HG02610 (cell line): Measurements from ENCODE around the gene MYO16.
"Not testable (repeated sequence)": the region's sequence is repeated elsewhere in the genome, so short reads cannot be mapped to it uniquely, and the experiment has no call there.

Experiments used
- ATAC-seq: cut with Tn5 transposase; IDR thresholded peaks from one replicate; pipeline ENCODE4 v1.9.1; 2021; ENCODE audit warnings: mild to moderate bottlenecking, moderate library complexity; ENCODE audit not compliant: unreplicated experiment

The MYO16 gene

DNA sequence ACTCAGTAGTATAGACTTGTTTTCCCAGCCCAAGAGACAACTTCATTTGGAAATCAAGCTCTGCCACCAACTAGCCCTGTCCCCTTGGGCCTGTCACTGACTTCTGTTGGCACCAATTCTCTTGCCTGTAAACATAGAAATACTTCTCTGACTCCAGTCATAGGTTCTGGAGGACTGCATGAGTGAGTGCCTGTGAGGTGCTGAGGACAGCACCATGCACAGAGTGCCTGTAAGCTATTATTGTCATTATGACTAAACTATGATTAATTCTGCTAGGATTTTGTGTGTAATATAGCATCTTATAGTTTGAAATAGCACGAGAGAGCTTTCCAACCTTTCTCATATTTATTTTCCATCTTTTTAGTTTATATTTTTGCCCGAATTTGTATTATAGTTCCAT, 247.9 kb downstream of the MYO16 start:
- ATAC-seq = no peak

DNA sequence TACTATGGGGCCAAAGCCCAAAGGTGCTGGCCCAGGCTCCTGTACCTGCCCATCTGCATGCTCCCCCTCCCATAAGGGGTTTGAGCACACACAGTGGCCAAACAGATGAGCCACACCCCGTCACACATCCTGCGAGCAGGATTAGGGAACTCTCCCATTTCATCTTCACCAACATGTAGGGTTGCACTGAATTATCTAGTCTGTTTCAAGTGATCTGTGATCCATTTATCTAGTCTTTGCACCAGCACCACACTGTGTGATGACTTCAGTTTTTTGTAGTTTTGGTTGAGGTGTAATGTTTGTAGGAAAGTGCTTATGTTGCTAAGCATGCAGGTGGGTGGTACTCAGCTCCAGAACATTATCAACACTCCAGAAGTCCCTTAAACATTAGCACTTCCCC, 249.3 kb downstream of the MYO16 start:
- no peak for ATAC-seq

DNA sequence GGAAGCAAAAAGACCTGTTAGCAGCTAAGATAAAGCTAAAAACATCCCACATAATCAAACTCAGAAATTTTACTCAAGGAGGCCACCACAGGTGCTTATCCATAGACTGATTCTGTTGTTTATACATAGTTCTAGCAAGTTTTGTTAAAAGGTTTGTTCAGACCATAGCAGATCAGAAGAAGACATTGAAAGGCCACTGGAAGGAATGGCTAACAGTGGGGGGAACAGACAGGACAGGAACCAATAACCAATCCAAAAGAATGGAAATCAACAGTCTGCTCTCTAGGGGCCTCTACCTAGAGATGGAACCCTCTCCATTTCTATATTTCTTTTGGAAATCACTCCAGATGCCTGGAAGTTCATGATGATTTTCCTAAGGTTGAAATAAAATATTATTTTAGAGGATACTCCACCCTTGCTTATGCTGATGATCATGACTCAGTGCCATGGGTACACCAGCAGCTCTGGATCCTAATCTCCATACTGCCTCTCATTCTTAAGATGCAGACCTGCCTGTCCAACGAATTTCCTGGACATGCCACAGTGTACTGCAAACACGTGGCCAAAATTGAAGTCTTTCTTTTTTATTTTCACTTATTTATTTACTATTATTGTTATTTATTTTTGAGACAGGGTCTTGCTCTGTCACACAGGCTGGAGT, 260.0 kb downstream of the MYO16 start:
- no peak for ATAC-seq

DNA sequence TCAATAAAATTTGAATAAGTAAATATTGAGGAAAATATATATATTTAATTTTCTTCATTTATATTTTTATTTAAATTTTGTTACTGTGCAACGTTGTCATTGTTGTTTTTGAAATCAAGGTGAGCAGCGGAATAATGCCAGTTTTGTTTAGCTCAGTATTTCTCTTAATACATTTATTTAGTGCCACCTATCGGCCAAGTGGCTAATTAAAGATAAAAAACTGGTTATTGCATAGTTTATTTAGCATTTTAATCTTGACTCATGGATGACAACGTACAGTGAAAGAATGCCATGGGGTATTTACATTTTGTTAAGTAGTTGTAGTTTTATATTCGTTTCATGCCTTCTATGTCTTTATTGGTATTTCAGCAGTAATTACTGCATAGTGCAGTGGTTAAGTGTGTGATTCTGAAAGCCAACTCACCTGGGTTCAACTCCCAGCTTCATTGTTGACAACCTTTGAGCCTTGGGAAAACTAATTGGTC, 265.9 kb downstream of the MYO16 start:
- ATAC-seq = no peak

DNA sequence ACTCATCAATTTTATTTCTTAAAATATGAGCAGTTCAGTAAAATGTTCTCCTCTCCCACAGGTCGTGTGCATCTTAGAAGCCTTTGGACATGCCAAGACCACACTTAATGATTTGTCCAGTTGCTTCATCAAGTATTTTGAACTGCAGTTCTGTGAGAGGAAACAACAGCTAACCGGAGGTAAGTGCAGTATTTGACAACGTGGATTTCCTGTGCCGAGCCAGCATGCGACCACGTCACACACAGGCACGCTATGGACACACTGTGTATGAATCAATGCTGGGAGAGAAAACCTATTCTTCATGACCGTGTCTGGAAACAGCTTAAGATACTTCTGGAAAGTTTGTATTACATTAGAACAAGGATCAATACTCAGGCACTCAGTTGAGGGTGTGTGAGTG, 268.5 kb downstream of the MYO16 start:
- no peak for ATAC-seq

DNA sequence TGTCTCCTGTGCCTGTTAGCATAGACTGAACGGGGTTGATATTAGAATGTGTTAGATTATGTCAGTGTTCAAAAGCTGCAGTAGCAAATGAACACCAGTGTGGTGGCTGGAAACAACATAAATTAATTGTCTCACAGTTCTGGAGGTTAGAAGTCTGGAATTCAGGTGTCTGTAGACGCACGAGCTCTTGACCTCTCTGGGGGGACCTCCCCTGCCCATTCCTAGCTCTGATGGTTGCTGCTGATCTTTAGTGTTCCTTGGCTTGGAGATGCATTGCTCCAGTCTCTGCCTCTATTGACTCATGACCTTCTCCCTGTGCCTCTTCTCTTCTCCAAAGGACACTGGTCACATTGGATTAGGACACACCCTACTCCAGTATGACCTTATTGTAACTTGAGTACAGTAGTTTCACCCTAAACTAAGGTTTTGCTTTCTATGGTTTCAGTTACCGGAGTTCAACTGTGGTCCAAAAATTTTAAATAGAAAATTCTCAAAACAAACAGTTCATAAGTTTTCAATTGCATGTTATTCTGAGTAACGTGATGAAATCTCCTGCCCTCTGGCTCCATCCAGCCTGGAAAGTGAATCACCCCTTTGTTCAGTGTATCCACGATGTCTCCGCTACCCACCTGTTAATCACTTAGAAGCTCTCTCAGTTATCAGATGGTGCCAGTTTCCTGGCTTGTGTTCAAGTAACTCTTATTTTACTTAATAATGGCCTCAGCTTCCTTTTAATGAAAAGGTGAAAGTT, 273.2 kb downstream of the MYO16 start:
- ATAC-seq = no peak

DNA sequence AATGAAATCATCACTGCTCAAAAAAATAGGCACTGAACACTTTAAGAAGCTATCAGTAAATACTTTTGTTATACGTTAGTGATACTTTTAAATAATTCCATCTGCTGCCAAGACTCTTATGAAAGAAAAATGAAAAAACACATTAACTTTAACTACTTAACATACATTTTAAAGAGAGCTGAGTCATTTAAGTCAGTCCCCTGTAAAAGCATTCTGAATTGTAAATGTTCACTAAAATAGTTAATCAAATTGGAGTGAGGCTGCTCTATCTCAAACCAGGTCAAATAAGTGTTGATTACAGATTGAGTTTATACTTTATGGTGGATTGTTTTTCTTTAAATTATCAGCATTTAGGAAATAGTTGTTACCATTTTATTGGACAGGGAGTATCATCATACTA, 274.2 kb downstream of the MYO16 start:
- no peak for ATAC-seq

DNA sequence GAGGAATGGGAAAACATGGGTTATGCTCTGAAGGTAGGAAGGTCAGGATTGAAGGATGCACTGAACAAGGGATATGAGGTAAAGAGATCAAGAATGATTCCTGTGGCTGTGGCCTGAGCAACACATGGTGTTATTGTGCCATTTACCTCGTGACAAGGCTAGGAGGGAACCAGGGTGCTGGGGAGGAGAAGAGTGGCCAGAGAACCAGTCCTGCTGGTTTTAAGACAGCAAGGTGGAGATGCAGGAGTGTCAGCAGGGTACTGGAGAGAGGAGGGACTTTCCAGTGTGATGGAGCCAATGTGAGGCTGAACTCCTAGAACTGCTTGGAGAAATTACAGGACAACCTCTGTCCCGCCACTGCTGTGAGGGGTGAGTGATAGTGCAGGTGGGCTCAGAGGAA, 282.4 kb downstream of the MYO16 start:
- no peak for ATAC-seq

DNA sequence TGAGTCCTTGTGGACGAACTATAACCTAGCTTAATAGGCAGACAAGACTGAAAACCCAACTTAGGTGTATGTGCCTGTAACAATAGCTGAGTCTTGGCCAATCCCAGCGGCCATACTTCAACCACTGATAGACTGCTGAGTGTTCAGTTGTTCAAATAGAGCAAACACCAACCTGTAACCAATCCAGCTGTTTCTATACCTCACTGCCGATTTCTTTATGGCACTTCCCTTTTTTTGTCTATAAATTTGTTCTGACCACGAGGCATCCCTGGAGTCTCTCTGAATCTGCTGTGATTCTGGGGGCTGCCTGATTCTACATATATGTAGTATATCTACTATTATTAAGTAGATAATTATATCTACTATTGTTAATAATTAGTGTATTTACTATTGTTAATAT, 284.3 kb downstream of the MYO16 start:
- not testable (repeated sequence) for ATAC-seq

DNA sequence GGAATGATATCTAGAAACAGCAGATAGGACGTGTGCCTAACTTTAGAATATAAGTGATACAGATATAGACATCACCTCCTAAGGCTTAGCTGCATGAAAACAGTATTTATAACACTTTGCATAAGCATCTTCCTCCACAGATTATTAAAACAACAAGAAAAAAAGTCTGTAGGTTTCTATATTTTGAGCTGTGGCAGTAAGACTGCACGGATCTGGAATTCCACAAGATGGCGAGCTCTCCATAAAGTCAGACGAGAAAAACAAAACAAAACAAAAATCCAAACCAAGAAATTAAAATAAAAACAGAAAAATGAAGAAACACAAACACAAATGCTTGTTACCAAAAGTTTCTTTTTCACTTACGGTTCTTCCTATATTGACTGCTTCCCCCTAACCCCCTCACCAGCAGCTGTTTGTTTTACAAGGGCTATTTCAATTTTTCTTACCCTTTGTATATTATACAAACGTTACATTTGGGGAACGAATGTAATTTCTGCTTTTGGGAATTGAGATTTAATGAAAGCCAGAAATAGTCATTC, 285.8 kb downstream of the MYO16 start:
- ATAC-seq = no peak

DNA sequence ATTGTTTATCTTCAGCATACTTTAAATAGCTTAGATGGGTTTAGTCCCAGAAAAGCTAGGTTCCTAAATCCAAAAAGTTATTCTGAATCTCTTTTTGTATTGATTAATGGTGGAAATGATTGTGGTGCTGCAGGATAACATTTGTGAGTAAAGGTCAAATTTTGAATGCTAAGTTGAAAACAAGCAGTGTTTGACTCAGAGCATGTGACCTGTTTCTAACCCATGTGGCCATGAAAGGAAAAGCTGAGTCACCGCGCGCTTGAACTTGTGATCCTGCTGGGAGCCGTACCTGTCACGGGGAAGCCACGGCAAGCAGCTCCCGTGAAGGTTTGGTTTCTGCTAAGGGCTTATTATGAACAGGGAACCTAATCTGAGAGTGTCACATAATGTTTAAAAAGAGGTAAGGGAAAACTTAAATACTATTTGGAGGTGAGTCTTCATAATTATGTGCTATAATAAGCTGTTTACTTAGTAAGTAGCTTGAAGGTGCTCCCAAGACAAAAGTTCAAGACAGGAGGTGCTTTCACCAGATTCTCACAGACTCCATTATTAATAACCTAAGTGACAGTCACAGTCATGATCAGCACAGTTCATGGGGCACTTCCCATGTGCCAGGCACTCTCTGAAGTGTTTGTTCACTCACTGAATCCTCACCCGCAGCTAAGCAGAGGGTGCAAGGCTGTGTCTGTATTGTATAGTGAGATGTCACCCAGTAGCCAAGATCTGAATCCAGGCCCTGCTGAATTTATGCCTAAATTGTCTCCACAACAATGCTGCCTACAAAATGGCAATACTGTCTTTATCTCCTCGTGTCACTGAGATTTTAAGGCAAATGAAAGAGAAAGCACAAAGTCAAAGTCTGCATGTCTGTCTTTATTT, 286.5 kb downstream of the MYO16 start:
- ATAC-seq = peak; percentile 97

DNA sequence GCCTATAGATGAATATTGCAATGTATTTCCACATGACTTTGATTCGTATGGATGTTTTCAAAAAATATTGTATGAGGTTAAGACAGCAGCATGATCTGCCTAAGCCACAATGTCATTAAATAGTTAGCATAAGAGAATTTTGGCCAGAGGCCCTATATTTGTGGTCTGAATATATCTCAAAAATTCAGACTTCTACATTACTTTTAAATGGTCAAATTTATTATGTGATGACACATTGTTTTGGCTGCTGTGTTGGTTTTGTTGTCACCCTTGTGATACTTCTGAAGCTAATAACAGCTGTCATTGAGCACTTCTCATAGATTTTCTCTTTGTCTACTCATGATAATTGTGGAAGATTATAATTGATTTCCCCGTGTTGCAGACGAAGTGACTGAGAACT, 288.2 kb downstream of the MYO16 start:
- ATAC-seq = no peak

DNA sequence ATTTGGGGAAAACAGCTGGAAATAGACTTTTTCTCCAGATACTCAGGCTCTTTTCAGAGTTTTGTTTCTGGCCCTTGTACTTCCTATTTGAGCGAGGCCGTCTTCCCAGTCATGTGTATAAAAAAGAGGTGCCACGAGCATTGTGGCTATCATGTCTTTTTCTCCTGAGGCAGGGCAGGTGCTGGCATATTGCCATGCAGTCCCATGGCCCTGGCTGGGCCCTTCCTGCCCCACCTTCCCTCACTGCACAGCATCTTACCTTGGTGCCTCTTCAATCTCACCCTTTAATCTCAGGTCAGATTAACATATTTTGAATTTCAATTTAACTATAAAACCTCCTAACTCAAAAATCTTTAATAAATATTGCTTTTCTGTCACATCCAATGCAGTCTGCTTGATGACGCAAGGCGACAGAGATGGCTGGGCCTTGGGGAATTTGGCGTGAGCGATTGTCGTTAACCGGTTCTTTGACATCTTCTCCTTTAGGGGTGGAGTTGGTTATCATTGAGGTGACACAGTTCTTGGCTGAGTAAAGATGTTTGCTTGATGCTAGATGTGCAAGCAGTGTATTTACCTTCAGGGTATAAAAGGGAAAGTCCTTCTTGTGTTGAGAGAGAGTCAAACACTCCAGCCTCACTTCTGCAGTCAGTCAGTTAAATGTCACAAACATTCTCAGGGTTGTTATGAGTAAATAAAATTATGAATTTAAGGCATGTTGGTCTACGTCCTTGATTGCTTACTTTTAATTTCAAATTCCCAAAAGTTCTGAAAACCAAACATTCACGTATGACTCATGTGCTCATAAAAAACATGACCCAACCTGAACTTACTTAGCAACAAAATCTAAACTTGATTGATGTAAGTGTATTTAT, 289.9 kb downstream of the MYO16 start:
- ATAC-seq = no peak

DNA sequence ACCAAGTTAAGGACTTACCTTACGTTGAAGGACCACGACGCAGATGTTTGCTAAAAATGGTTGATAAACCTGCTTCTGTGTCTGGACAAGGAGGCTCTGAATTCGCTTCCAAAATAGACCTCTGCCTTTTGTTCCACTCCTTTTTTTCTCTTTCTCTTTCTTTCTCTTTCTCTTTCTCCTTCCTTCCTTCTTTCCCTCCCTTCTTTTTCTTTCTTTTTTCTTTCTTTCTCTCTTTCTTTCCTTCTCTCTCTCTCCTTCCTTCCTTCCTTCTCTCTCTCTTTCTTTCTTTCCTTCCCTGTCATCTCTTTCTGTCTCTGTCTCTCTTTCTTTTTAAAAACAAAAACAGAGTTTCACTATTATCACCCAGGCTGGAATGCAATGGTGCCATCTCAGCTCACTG, 290.7 kb downstream of the MYO16 start:
- ATAC-seq = no peak

DNA sequence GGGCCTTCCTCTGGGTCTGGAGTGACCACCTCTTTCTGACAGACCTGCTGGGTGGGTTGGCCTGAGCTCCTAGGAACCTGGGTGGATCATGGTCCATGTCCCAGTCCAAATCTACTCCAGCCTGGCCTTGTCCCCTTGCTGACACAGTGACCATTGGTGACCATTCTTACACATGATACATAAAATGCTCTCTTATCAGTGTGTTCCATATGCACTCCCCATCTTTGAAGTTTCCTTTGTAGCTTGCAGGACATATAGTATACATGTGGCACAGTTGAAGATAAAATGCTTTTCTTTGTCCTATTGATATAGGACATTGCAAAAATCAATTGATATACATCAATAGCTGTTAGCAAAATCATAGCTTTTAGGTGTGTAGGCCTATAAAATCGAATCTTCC, 291.8 kb downstream of the MYO16 start:
- ATAC-seq = no peak

DNA sequence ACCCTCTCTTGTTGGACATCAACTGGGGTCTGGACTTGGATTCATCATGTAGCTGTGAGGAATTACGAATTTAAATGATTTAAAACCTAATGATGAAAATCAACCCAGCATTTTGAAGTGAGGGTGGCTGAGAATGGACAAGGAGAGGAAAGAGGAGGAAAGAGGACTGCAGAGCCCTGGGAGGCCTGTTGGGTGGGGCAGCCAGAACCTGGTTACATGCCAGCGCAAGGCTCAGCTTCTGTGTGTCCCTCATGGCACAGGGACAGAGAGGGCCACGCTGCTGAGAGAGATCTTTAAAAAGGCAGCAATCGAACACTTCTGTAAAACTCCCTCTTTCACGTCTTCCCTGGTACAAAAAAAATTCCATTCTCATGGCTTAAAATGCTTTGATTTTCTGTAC, 292.7 kb downstream of the MYO16 start:
- ATAC-seq = no peak

DNA sequence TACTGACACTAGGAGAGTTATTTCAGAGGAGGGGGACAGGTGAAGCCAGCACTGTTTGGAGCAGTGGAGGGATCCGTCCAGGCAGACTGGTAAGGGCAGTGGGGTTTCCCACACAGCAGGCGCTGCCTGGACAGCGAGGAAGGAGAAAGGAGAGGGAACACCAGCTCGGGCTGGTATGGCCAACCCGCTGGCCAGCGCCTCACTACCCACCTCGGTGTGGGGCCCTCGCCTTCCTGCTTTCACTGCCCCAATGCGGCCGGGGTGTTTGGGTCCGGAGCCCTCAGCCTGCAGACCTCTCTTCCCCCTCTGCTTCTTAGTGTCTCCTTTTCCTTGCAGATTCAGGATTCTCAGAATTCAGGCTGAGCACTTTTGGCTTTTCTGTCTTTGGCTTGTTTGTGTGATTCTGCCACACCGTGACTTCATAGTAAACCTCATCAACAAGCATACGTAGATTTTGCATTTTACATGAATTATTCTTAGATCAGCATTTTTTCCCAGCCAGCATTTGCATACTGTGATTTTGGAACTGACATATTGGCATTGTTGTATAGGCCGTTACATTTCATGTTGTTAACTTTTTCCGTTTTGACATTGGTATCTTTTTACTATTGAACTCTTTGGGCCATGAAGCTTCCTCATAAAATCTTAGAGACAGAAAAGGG, 294.1 kb downstream of the MYO16 start:
- ATAC-seq = no peak

DNA sequence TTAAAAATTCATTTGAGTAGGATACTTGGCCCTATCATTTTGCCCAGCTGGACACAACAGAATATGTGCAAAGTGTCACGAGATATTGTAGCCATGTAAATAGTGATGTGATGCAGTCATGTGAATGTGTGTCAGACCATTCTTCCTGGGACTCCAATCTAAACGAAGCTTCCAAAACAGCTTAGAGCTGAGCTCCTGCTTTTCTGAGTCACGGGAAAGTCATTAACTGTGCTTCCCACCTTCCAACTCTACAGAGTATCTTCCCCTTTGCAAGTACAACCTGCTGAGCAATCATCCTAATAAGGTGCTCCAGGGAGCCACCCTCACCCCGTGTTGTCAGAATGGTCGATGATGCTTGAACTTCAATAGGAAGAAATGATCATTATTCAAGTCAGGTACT, 294.7 kb downstream of the MYO16 start:
- ATAC-seq = no peak

DNA sequence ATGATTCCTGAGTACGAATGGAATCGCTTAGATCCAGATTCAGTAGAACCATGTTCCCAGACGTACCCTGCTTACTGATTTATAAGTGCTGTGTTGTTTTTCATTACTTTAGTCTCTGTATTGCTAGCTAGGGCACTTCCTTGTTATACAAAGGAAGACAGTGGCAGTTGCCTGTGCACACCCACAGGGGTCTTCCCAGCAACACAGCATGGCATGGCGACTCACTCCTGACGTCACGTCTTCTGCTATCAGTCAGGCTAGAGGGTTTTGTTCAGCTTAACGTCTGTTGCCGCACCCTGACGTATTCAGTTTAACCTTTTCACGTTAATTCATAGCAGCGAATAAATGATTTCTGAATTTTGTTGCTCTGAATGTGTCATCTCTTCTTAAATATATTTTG, 295.1 kb downstream of the MYO16 start:
- ATAC-seq = no peak

DNA sequence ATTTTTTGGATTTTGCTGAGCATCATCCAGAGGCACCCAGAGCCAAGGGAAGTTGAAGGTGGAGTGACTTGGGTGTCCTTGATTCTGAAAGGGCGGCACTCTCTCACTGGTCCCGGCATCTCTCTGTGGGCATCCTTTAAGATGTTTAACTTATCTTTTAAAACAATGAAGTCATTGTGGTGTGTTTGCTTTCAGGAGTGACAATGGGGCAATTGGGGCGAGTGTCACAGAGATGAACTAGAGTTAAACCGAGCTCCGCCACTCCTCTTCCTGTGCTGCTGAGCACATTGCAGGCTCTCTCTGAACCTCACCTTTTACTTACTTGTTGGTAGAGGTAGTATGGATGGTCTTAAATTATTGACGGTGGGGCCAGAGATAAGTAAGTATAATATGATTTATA, 295.7 kb downstream of the MYO16 start:
- ATAC-seq = no peak
